A673 (cell line): Measurements from ENCODE around the gene RTEL1. TPM values are rescaled to one million over a fixed set of nuclear protein-coding genes. Genes with fewer than 3 reads are reported as not detected.

ENCODE experiments used
- BruUV-seq: library from RNA; stranded (reverse); fragments of 400-500 nt; replicated peaks from 2 replicates; lab custom pipeline; 2021; lab: Mats Ljungman, UMichigan
- CTCF ChIA-PET: fragments of 300-600 bp; sonication (Branson Sonifier 250); formaldehyde crosslinking; loops from one replicate; lab custom pipeline; 2022; ENCODE audit warnings: antibody characterized with exemption; lab: Charles Lee
- POLR2A ChIA-PET: fragments of 300-600 bp; sonication (Branson Sonifier 250); formaldehyde crosslinking; loops from one replicate; lab custom pipeline; 2022; ENCODE audit warnings: antibody characterized with exemption; ENCODE audit not compliant: low non-redundant PET; lab: Charles Lee
- DNase-seq: peaks from one replicate; pipeline ENCODE4 v3.0.0-alpha.2; 2015; ENCODE audit warnings: low spot score
- H3K27ac ChIP-seq: fragments of 200-600 bp; sonication (generic); 2 replicates; pipeline ENCODE4 v1.5.1; 2016; ENCODE audit warnings: mixed run types, low read depth, mild to moderate bottlenecking, mixed read lengths, antibody characterized with exemption, low read length; ENCODE audit not compliant: poor library complexity, severe bottlenecking
- H3K27me3 ChIP-seq: fragments of 200-600 bp; sonication (generic); replicated peaks from 2 replicates; pipeline ENCODE4 v1.6.1; 2017; ENCODE audit warnings: mixed run types, low read depth, mild to moderate bottlenecking, mixed read lengths, antibody characterized with exemption, low read length; ENCODE audit not compliant: insufficient read depth, poor library complexity
- H3K36me3 ChIP-seq: fragments of 200-600 bp; sonication (generic); 2 replicates; pipeline ENCODE4 v1.6.1; 2016; ENCODE audit warnings: mixed run types, mild to moderate bottlenecking, mixed read lengths, antibody characterized with exemption, low read length; ENCODE audit not compliant: insufficient read depth, poor library complexity, severe bottlenecking
- H3K4me1 ChIP-seq: fragments of 200-600 bp; sonication (generic); 2 replicates; pipeline ENCODE4 v1.6.1; 2017; ENCODE audit warnings: mixed run types, mild to moderate bottlenecking, mixed read lengths, antibody characterized with exemption, low read length; ENCODE audit not compliant: insufficient read depth, poor library complexity, severe bottlenecking
- H3K4me3 ChIP-seq: fragments of 200-600 bp; sonication (generic); 2 replicates; pipeline ENCODE4 v1.5.1; 2016; ENCODE audit warnings: low read depth, mixed run types, mild to moderate bottlenecking, mixed read lengths, low read length; ENCODE audit not compliant: poor library complexity, severe bottlenecking
- H3K9me3 ChIP-seq: fragments of 200-600 bp; sonication (generic); 2 replicates; pipeline ENCODE4 v1.6.1; 2016; ENCODE audit warnings: mixed run types, low read depth, mild to moderate bottlenecking, mixed read lengths, antibody characterized with exemption, low read length; ENCODE audit not compliant: poor library complexity, severe bottlenecking
- EZH2 ChIP-seq: fragments of 200-600 bp; sonication (generic); IDR thresholded peaks from 2 replicates; pipeline ENCODE4 v1.6.1; 2017; ENCODE audit warnings: borderline replicate concordance, low read depth, mild to moderate bottlenecking, mixed read lengths, antibody characterized with exemption, low read length; ENCODE audit not compliant: poor library complexity, severe bottlenecking
- intact Hi-C: fragments of 100-400 bp; cut with micrococcal nuclease; formaldehyde crosslinking; loops from one replicate; pipeline ENCODE4 v1.10.0; 2022; ENCODE audit not compliant: unreplicated experiment
- total RNA-seq: library from RNA; stranded (reverse); gene quantifications from 2 replicates; pipeline ENCODE4 v1.2.3, GENCODE V29; 2021
- TF ChIP-seq, protein P1 (sequence below): fragments of 300-800, 200-600 bp; sonication (generic); conservative IDR thresholded peaks from 2 replicates; pipeline ENCODE4 v1.5.1; 2017; ENCODE audit warnings: low read depth, mild to moderate bottlenecking, antibody characterized with exemption, low read length, moderate library complexity, mixed read lengths

Gene RTEL1
- total RNA-seq, 1 experiment from 2014 or later: 45.6 TPM

- Histone ChIP-seq H3K4me1 (peaks cover 6% of the 10 kb centered on the region), H3K36me3 (peaks cover 43% of the 10 kb centered on the region), H3K27me3 (no peaks in the 10 kb centered on the region), H3K9me3 (no peaks in the 10 kb centered on the region), H3K4me3 (peak overlapping the region; percentile 98), H3K27ac (no peak overlapping the region)
- TSS peak; percentile 35 for BruUV-seq
- no peak for DNase-seq
- TF ChIP-seq, protein P1, sequence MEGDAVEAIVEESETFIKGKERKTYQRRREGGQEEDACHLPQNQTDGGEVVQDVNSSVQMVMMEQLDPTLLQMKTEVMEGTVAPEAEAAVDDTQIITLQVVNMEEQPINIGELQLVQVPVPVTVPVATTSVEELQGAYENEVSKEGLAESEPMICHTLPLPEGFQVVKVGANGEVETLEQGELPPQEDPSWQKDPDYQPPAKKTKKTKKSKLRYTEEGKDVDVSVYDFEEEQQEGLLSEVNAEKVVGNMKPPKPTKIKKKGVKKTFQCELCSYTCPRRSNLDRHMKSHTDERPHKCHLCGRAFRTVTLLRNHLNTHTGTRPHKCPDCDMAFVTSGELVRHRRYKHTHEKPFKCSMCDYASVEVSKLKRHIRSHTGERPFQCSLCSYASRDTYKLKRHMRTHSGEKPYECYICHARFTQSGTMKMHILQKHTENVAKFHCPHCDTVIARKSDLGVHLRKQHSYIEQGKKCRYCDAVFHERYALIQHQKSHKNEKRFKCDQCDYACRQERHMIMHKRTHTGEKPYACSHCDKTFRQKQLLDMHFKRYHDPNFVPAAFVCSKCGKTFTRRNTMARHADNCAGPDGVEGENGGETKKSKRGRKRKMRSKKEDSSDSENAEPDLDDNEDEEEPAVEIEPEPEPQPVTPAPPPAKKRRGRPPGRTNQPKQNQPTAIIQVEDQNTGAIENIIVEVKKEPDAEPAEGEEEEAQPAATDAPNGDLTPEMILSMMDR: no peak
- TF ChIP-seq EZH2: no peak
- intact Hi-C loops: no loop called here
- POLR2A ChIA-PET: no interaction called here
- CTCF ChIA-PET: no interaction called here
These were observed 48.0 kb downstream of the RTEL1 start for GRCh38 chr20:63706027-63706695.

- Histone ChIP-seq H3K27me3 (no peaks in the 10 kb centered on the region), H3K4me1 (peaks cover 6% of the 10 kb centered on the region), H3K9me3 (peaks cover 4% of the 10 kb centered on the region), H3K4me3 (peak overlapping the region; percentile 98), H3K27ac (peak overlapping the region; percentile 87), H3K36me3 (peaks cover 52% of the 10 kb centered on the region)
- peak; percentile 46 for DNase-seq
- intact Hi-C loops: no loop called here
- TF ChIP-seq, protein P1: no peak
- TF ChIP-seq EZH2: no peak
- no TSS peak for BruUV-seq
- ChIA-PET POLR2A (no interaction called here), CTCF (no interaction called here)
These were observed 48.9 kb downstream of the RTEL1 start for GRCh38 chr20:63706852-63707557.

DNA sequence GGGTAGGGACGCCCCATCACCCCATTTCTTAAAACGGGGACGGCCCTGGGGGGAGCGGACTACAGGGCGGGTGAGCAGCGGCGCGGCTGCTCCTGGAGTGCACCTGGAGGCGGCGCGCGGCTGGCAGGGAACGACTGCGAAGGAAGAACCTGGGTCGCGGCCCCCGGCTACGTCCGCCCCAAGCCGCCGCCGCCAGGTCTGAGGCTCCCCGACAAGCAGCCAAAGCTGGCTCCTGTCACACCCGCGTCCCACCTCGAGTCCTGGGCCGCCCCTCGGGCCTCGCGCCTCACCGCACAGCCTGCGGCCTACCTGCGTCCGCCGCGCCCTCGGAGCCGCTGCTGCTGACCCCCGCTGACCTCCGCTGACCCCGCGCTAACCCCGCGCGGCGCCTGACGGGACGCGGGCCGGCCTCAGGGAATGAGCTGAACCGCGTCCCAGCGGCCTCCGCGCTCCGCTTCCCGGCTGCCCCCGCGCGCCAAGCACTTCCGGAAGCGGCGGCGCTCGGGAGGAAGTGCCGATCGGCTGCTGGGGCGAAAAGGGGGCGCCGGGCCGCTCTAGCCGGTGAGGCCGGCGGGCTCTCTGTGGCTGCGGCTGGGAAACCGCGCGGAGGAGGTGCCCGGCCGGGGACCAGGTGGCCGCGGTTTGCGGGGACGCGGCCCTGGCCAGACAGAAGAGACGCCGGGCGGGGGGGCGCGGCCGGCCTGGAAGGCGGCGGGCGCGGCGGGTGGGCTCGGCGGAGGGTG lies 49.6 kb downstream of the RTEL1 start, which contains the start of the genes ARFRP1 and ZGPAT:
Gene ARFRP1, minus strand, starts transcription at position 419 of the 743 bp plus-strand sequence. CDS start 885 bp downstream, outside the sequence.
Gene ZGPAT, plus strand, starts transcription at position 482 of the 743 bp plus-strand sequence. CDS start 542 bp downstream, outside the sequence.
- peak within 1 kb of the TSS; percentile 87 for H3K27ac ChIP-seq
- peaks cover 8% of the 10 kb centered on the region for H3K9me3 ChIP-seq
- H3K4me1 ChIP-seq: peaks cover 6% of the 10 kb centered on the region
- intact Hi-C loops: no loop called here
- H3K27me3 ChIP-seq: no peaks in the 10 kb centered on the region
- H3K36me3 ChIP-seq: peaks cover 59% of the 10 kb centered on the region
- no TSS peak for BruUV-seq
- H3K4me3 ChIP-seq: peak within 1 kb of the TSS; percentile 98
- ChIA-PET POLR2A (no interaction called here), CTCF (no interaction called here)
- no peak for TF ChIP-seq EZH2
- TF ChIP-seq, protein P1: no peak
- peak; percentile 89 for DNase-seq
